ENCODE data around the gene WDR83.

Gene WDR83

DNA sequence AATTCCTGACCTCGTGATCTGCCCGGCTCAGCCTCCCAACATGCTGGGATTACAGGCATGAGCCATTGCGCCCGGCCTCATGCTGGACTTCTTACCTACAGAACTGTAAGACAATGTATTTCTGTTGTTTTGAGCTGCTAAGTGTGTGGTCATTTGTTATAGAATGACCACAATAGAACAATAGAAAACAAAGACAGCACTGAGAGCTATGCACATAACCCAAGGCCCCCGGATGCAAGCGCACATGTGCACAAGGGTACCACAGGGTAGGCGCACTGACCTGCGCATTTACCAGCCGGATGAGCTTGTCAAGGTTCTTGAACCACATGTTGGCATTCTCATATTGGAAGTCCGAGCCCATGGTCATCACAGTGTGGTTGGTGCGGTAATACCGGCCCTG lies 5.6 kb upstream of the WDR83 start:
- TF ChIP-seq, protein P1, sequence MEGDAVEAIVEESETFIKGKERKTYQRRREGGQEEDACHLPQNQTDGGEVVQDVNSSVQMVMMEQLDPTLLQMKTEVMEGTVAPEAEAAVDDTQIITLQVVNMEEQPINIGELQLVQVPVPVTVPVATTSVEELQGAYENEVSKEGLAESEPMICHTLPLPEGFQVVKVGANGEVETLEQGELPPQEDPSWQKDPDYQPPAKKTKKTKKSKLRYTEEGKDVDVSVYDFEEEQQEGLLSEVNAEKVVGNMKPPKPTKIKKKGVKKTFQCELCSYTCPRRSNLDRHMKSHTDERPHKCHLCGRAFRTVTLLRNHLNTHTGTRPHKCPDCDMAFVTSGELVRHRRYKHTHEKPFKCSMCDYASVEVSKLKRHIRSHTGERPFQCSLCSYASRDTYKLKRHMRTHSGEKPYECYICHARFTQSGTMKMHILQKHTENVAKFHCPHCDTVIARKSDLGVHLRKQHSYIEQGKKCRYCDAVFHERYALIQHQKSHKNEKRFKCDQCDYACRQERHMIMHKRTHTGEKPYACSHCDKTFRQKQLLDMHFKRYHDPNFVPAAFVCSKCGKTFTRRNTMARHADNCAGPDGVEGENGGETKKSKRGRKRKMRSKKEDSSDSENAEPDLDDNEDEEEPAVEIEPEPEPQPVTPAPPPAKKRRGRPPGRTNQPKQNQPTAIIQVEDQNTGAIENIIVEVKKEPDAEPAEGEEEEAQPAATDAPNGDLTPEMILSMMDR (IDR thresholded peaks at IDR 0.05; ENCODE audit: unreplicated experiment in 3 of 3), result no peak
- Mint-ChIP-seq H3K4me3 (no peak overlapping the region), H3K27me3 (ENCODE audit: low read depth) (no peaks in the 10 kb centered on the region), H3K36me3 (ENCODE audit: low read depth) (peaks cover 33% of the 10 kb centered on the region), H3K9me3 (no peaks in the 10 kb centered on the region), H3K4me1 (peaks cover 5% of the 10 kb centered on the region), H3K27ac (no peak overlapping the region)

DNA sequence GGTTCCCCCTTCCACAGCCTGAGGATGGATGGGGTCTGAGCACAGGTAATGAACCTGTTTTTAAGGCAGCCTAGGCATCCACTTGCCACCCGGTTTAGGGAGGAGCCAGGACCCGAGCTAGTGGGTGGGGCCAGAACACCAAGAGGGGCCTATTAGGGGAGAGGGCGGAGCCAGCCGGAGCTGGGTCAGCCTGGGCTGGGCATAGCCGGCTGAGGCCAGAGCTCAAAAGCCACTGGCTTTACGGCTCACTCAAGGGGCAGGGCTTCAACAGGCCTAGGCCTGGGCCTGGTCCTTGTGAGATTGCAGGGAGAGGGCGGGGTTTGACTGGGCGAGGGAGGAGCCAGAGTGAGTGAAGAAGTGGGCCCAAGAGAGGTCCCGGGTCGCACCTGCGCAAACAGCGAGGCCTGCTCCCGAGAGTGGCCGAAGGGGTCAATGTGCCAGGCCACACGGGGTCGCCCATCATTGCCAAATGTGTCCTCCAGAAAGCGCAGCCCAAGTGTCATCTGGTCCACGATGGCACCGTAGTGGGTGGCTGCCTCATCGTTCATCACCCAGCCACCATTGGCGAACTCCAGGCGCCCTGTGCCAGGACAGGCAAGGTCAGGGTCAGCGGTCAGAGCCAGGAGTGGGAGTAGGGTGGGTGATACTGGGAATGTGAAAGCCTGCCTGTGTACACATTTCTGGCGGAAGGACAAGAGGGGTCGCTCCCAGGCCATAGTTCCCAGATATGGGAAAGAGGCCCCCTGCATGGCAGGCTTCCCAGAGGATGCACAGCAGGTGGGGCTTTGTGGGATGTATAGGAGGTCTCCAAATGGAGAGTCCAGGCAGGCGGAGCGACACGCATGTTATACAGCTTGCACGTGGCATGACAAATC lies 2.0 kb upstream of the WDR83 start:
- Mint-ChIP-seq H3K4me3 (peak overlapping the region; percentile 97 to 99 (median 98)), H3K36me3 (ENCODE audit: low read depth) (peaks cover 24% of the 10 kb centered on the region), H3K4me1 (peaks cover 29% of the 10 kb centered on the region), H3K27me3 (ENCODE audit: low read depth) (no peaks in the 10 kb centered on the region), H3K9me3 (no peaks in the 10 kb centered on the region), H3K27ac (no peak overlapping the region)
- TF ChIP-seq, protein P1 (IDR thresholded peaks at IDR 0.05; ENCODE audit: unreplicated experiment in 3 of 3), result no peak

DNA sequence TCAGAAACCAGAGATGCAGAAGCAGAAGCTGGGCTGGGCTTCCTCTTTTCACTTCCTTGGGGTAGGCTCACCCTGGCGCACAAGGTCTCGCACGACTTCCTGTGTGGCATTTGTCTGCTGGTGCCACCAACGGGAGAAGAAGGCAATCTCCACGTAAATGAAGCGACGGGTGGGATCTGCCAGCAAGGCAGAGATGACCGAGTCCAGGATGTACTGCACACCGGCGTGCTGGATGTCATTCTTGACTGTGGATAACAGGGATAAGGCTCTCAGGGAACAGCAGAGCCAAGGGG lies 1.4 kb upstream of the WDR83 start:
- Mint-ChIP-seq H3K4me3 (peak overlapping the region; percentile 97 to 99 (median 98)), H3K9me3 (no peaks in the 10 kb centered on the region), H3K27ac (no peak overlapping the region), H3K36me3 (ENCODE audit: low read depth) (peaks cover 19% of the 10 kb centered on the region), H3K4me1 (peaks cover 30% of the 10 kb centered on the region), H3K27me3 (ENCODE audit: low read depth) (no peaks in the 10 kb centered on the region)
- TF ChIP-seq, protein P1 (IDR thresholded peaks at IDR 0.05; ENCODE audit: unreplicated experiment in 3 of 3), result no peak

DNA sequence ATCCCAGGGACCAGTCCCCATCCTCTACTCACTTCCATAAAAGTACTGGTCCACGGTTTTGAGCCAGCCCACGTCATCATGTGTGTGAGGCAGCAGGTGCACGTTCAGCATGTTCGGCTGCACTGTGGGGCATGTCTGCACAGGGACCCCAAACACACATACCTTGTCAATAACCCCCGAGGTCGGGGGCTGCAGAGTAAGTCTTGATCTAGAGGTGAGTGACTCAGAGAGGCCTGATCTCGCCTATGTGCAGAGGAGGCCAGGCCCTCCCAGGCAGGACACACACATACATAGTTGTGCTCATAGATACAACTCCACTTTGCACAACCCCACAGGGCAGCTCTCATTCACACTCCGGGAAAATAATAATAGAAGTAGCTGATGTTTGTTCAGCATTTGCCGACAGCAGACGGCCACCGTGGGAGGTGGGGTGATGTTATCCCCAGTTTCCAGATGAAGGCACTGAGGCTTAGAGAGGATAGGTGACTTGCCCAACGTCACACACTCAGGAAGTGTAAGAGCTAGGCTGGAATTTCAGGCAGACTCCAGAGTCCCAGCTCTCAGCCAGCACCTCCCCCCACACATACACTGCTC lies 839 bp upstream of the WDR83 start:
- H3K4me1 Mint-ChIP-seq, result peaks cover 30% of the 10 kb centered on the region
- no peaks in the 10 kb centered on the region for H3K9me3 Mint-ChIP-seq
- H3K4me3 Mint-ChIP-seq, result peak overlapping the region; percentile 97 to 99 (median 98)
- peak overlapping the region; percentile 44 to 78 (median 65) for H3K27ac Mint-ChIP-seq
- TF ChIP-seq, protein P1 (IDR thresholded peaks at IDR 0.05; ENCODE audit: unreplicated experiment in 3 of 3), result no peak
- H3K36me3 Mint-ChIP-seq (ENCODE audit: low read depth), result peaks cover 16% of the 10 kb centered on the region
- no peaks in the 10 kb centered on the region for H3K27me3 Mint-ChIP-seq (ENCODE audit: low read depth)

DNA sequence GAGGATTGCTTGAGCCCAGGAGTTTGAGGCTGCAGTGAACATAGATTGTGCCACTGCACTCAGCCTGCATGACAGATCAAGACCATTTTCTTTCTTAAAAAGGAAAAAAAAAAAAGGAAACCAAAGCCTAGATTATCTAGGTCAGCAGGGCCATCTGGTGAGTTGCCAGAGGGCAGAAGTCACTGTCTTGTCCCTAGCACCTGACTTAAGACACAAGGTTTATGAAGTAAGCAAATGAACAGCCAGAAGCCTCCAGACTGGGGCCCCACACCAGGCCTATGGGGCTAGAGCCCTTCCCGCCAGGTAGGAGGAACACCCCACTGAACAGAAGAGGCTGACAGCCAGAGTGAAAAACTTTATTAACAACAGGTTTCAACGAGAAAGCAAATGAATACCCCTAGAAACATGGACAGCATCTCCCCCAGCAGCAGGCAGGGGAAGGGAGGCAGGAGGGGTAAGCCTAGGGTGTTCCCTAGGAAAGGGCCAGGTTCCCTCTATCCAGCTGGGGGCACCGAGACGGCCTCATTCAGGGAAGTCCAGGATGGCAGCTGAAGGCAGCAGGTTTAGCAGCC lies 1.2 kb downstream of the WDR83 start:
- Mint-ChIP-seq H3K27me3 (ENCODE audit: low read depth) (no peaks in the 10 kb centered on the region), H3K36me3 (ENCODE audit: low read depth) (peaks cover 13% of the 10 kb centered on the region), H3K4me1 (peaks cover 30% of the 10 kb centered on the region), H3K9me3 (no peaks in the 10 kb centered on the region), H3K4me3 (peak overlapping the region; percentile 97 to 99 (median 98)), H3K27ac (peak overlapping the region; percentile 25 to 68 (median 31))
- TF ChIP-seq, protein P1 (IDR thresholded peaks at IDR 0.05; ENCODE audit: unreplicated experiment in 3 of 3), result no peak
